HUES48 (cell line): ENCODE data around the gene PFKP.

Source experiments
- H3K27ac ChIP-seq: one replicate; pipeline ENCODE4 v1.7.0; 2013; ENCODE audit warnings: low read depth, low read length, inconsistent platforms
- H3K27me3 ChIP-seq: 2 replicates; pipeline ENCODE4 v1.6.1; 2013; ENCODE audit warnings: mild to moderate bottlenecking, low read length; ENCODE audit not compliant: control insufficient read depth, insufficient read depth
- H3K36me3 ChIP-seq: 2 replicates; pipeline ENCODE4 v1.6.1; 2013; ENCODE audit warnings: low read length; ENCODE audit not compliant: control insufficient read depth, insufficient read depth
- H3K4me1 ChIP-seq: 2 replicates; pipeline ENCODE4 v1.6.1; 2013; ENCODE audit warnings: mild to moderate bottlenecking, low read length; ENCODE audit not compliant: control insufficient read depth, insufficient read depth
- H3K4me3 ChIP-seq: 2 replicates; pipeline ENCODE4 v1.5.1; 2013; ENCODE audit warnings: mild to moderate bottlenecking, low read depth, low read length
- H3K9ac ChIP-seq: 2 replicates; pipeline ENCODE4 v1.6.1; 2013; ENCODE audit warnings: mild to moderate bottlenecking, low read depth, low read length, moderate library complexity
- H3K9me3 ChIP-seq: 2 replicates; pipeline ENCODE4 v1.6.1; 2013; ENCODE audit warnings: low read length; ENCODE audit not compliant: control insufficient read depth, insufficient read depth

Gene PFKP

DNA sequence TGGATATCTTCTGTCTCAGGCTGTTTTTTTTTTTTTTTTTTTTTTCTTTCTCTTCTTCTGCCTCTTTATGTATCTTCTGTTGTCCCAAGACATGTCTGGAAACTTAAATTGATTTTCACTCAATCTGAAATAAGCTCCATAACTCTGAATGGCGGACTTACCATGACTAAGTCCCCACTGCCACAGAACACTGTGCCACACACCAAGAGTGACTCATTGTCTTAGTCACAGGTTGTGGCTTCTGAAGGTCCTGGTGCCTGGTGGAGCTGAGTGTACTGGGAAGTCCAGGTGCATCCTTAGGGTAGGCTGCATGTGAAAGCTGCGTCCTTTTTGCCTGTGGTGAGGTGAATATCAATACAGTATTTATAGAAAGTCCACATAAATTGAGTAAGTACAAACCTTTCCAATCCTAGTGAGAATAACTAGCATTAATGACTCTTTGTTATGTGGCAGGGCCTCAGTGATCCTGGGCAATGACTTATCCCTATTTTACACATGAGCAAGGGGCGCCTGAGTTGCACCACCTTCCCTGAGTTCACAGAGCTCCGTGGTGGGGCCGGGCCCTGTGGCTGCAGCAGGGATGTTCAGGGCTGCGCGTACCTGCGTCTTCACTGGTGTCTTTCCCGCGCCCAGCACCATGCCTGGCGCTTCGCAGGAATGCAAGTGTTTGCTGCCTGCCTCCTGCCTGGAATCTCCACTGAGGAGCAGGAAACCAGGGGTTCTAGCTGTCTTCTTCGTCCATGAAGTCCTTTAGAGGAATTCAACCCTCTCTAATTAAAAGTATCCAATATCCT lies 4.3 kb downstream of the PFKP start:
- Histone ChIP-seq H3K27ac (no peak overlapping the region), H3K4me1 (peaks cover 18% of the 10 kb centered on the region), H3K9me3 (no peaks in the 10 kb centered on the region), H3K27me3 (peaks cover 3% of the 10 kb centered on the region; the same call in 1 of the 2 replicates), H3K4me3 (no peak overlapping the region), H3K36me3 (peaks cover 34% of the 10 kb centered on the region), H3K9ac (no peak overlapping the region)

DNA sequence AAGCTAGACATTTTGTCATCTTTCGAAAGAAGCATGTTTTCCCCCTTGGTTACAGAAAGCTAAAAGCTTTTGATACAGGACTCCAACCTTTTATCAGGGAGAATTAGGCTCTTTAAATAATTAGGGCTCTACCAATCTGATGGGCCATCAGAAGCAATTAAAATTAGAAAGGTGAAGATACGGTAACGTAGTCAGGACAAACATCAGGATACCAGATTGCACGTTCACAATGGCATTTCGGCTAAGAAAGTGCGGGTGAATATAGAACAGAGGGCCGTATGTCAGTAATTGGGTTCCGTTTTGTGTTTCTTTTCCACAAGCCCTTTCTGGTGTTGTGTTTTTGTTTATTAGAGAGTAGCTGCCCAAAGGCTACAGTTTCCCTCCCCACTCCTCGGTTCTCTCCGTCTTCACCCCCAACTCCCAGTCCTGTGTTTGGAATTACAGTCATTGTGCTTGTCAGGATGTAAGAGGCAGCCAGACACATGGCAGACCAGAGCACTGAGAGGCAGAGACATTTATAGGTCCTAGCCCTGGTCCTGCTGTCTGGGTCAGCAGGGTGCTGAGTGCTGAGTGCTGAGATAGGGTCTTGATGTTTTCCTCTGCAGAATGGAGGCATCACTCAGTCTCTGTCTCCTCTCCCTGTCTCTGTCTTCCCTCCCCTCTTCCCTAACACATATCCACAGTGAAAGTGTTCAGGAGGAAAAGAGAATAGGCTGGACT lies 5.5 kb downstream of the PFKP start:
- H3K9me3 ChIP-seq = no peaks in the 10 kb centered on the region
- no peaks in the 10 kb centered on the region for H3K27me3 ChIP-seq
- H3K4me3 ChIP-seq = no peak overlapping the region
- no peak overlapping the region for H3K9ac ChIP-seq
- peaks cover 23% of the 10 kb centered on the region for H3K4me1 ChIP-seq
- H3K36me3 ChIP-seq = peaks cover 38% of the 10 kb centered on the region
- no peak overlapping the region for H3K27ac ChIP-seq

DNA sequence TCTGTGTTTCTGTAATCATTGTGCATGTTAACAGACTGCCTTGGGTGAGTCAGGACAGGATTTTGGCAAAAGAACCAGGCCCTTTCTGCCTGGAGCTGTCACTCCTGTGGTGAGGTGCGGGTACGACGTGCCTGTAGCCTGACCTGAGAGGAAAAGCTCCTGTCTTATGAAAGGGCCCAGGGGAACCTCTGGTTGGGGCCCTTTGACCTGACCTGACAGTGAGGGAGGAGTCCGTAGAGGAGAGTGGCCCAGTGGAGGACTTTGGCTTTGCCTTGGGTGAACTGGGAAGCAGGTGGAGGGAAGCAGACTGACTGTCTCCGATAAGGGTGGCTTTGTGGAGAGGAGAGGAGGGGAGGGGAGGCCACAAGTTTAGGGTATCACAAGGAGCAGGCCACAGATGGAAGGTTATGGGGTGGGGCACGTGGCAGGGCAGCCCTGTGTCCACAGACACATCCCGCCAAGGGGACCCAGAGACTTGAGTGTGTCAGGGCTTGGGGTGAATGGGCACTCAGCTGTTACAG lies 6.9 kb downstream of the PFKP start:
- Histone ChIP-seq H3K4me1 (peaks cover 29% of the 10 kb centered on the region), H3K27ac (no peak overlapping the region), H3K9me3 (no peaks in the 10 kb centered on the region), H3K36me3 (peaks cover 37% of the 10 kb centered on the region), H3K4me3 (no peak overlapping the region), H3K27me3 (no peaks in the 10 kb centered on the region), H3K9ac (no peak overlapping the region)

DNA sequence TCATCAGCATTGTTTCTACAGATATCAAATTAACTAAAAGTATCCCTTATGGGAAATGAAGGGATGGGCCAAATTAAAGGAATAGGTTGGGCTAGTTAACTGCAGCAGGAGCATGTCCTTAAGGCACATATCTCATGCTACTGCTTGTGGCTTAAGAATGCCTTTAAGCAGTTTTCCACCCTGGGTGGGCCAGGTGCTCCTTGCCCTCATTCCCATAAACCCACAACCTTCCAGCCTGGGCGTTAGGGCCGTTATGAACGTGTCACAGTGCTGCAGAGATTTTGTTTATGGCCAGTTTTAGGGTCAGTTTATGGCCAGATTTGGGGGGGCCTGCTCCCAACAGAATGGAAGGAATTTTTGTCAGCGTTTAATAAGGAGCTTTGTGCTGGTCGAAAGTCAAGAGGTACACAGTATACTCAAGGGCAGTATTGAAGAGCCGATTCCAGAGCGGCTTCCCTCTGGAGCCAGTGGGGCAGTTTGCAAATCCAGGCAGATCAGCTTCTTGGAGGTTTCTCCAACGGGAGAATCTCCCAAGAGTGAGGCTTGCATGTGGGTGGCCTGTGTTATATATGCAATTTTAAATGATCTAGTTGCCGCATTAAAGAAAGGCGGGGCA lies 7.7 kb downstream of the PFKP start:
- Histone ChIP-seq H3K9ac (no peak overlapping the region), H3K27me3 (no peaks in the 10 kb centered on the region), H3K27ac (no peak overlapping the region), H3K36me3 (peaks cover 28% of the 10 kb centered on the region), H3K9me3 (no peaks in the 10 kb centered on the region), H3K4me1 (peaks cover 26% of the 10 kb centered on the region), H3K4me3 (no peak overlapping the region)

DNA sequence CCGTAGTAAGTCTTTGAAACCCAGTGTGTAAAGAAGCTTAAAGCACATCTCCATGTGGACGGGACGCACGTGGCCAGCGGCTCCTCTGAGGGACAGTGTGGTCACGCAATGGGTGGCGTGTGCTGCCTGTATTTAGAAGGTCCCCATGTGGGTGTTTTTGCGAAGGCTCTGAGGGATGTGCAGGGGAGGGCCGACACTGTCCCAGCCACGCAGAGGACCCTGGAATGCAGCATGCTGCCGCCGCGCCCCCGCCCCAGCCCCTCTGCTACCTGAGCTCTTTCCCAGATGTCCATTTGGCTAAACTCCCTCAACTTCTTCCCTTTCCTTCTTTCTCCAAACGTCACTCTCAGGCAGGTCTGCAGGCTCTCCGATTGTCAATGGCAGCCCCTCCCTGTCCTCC lies 8.8 kb downstream of the PFKP start:
- Histone ChIP-seq H3K9me3 (no peaks in the 10 kb centered on the region), H3K9ac (no peak overlapping the region), H3K4me3 (no peak overlapping the region), H3K27ac (no peak overlapping the region), H3K4me1 (peaks cover 26% of the 10 kb centered on the region), H3K36me3 (peaks cover 22% of the 10 kb centered on the region; the same call in 1 of the 2 replicates), H3K27me3 (no peaks in the 10 kb centered on the region)

DNA sequence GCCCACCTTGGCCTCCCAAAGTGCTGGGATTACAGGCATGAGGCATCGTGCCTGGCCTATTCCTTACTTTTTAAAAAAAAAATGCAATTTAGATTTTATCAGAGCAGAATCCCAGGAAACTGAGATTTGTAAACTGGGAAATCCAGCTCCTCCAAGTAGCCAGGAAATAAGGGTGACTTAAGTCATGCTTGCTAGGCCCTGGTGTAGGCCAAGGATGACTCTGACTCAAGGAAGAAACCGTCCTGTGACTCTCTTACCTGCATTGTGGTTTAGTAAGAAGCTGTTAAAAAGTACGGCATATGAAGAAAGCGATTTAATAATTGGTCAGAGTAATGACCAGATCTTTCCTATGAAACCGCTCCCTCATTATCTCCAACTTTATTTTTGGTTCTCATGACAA lies 10.2 kb downstream of the PFKP start:
- H3K9me3 ChIP-seq = no peaks in the 10 kb centered on the region
- H3K36me3 ChIP-seq = peaks cover 24% of the 10 kb centered on the region; the same call in 1 of the 2 replicates
- H3K27me3 ChIP-seq = no peaks in the 10 kb centered on the region
- no peak overlapping the region for H3K4me3 ChIP-seq
- H3K9ac ChIP-seq = no peak overlapping the region
- peak overlapping the region; percentile 67 for H3K27ac ChIP-seq
- H3K4me1 ChIP-seq = peaks cover 19% of the 10 kb centered on the region

DNA sequence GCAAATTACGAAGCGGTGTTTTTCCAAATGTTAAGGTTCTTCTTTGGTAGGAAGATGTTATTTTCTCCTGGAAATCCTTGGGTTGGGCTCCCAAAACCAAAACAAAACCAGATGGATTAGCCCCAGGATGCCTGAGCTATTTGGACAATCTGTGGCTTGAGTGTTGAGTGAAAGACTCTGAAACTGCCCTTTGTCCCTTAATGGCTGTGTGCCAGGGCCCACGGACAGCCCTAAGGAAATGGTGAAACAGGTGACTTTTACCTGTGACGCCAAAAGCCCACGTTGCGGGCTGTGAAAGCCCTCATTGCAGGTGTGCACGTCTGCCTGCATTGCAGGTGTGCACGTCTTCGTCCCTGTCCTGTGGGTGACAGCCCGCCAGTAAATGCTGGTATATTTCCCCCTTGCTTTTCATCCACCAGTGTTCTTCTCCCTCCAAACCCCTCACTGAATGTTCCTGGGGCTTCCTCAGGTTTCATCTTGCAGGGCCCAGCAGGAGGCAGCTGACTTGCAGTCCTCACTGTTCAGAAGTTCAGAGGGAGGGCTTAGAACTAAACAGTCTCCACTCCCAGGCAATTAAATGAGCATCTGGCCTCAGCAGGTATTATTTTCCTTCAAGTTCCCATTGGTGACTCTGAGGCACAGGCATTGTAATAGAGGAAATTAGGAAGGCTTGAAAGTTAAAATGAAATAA lies 10.7 kb downstream of the PFKP start:
- Histone ChIP-seq H3K36me3 (peaks cover 30% of the 10 kb centered on the region), H3K4me3 (no peak overlapping the region), H3K27me3 (no peaks in the 10 kb centered on the region), H3K9me3 (no peaks in the 10 kb centered on the region), H3K27ac (peak overlapping the region; percentile 67), H3K9ac (no peak overlapping the region), H3K4me1 (peaks cover 13% of the 10 kb centered on the region)

DNA sequence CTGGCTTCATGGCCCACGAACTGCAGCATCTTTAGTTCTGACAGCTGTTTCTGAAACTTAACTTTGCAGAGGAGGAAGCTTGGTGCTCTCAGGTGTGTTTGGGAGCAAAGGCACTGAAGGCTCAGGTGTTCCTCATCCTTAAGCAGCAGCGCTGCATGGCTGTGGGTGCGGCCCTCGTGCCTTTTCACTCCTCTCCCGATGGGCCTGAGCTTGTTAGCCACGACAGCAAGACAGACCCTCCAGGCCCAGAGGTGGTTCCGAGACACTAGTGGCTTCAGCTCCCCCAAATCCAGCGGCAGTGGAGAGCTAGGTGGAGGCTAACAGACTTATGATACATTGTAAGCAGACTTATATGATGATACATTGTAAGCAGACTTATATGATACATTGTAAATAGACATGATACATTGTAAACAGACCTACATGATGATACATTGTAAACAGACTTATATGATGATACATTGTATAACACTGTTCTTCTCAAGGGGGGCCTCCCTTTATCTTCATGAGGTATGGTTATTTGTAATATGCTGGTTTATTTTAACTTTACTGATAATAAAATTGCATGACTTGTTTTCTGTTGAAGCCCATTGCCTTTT lies 14.1 kb downstream of the PFKP start:
- Histone ChIP-seq H3K4me1 (peaks cover 12% of the 10 kb centered on the region), H3K4me3 (no peak overlapping the region), H3K27me3 (no peaks in the 10 kb centered on the region), H3K27ac (no peak overlapping the region), H3K9me3 (no peaks in the 10 kb centered on the region), H3K9ac (no peak overlapping the region), H3K36me3 (peaks cover 38% of the 10 kb centered on the region)

DNA sequence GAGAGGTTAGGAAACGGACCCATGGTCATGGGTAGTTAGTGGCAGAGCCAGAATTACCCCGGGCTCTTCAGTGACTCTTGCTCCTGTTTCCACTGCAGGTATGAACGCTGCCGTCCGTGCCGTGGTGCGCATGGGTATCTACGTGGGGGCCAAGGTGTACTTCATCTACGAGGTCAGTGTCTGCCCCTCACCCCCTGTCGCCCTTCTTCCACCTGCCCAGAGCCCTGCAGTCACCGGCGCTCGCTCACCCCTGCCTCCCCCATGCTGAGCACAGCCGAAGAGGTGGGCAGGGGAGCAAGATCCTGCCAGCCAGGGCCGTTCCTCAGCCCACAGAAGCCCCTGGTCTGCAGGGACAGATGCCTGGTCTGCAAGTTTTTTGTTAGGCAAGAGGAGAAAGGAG lies 14.9 kb downstream of the PFKP start:
- Histone ChIP-seq H3K4me1 (peaks cover 12% of the 10 kb centered on the region), H3K27ac (no peak overlapping the region), H3K9ac (no peak overlapping the region), H3K9me3 (no peaks in the 10 kb centered on the region), H3K36me3 (peaks cover 35% of the 10 kb centered on the region), H3K27me3 (no peaks in the 10 kb centered on the region), H3K4me3 (no peak overlapping the region)

DNA sequence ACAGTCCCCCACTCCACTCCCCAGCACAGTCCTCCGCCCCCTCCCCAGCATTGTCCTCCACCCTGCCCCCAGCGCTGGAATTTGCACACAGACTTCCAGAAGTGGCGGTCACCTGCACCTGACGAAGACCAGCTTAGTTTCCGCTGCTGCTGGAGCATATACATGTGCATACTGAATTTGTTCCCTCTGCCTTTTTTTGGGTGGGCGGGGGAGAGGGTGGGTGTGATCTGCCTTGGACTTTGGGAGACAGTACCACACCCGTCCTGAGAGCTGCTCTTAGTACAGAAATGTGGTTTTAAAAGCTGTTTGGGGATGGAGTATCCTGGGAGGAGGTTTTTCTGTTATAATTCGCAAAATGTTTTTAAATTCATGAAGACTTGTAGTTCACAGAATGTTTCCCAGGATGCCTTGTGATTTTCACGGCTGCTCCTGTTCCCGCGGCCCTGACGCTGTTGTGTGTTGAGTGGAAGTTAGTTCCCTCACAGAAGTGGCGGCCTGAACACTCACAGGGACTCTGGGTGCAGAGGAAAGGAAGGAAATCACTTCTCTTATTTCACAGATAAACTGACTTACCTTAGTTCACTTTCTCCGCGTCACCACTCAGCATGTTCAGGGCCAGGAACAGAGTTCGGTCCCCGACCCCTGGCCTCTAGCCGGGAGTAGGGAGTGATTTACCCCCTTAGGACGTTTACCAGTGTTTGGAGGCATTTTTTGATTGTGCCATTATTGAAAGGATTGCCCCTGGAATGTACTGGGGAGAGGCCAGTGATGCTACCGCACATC lies 18.6 kb downstream of the PFKP start:
- Histone ChIP-seq H3K36me3 (peaks cover 35% of the 10 kb centered on the region), H3K4me1 (0 out of 2 replicates have a peak, but pooled peaks cover 5% of the 10 kb centered on the region), H3K9ac (no peak overlapping the region), H3K4me3 (no peak overlapping the region), H3K27ac (no peak overlapping the region), H3K9me3 (no peaks in the 10 kb centered on the region), H3K27me3 (no peaks in the 10 kb centered on the region)
